ENCODE results near the gene EDAR.

EDAR gene

DNA sequence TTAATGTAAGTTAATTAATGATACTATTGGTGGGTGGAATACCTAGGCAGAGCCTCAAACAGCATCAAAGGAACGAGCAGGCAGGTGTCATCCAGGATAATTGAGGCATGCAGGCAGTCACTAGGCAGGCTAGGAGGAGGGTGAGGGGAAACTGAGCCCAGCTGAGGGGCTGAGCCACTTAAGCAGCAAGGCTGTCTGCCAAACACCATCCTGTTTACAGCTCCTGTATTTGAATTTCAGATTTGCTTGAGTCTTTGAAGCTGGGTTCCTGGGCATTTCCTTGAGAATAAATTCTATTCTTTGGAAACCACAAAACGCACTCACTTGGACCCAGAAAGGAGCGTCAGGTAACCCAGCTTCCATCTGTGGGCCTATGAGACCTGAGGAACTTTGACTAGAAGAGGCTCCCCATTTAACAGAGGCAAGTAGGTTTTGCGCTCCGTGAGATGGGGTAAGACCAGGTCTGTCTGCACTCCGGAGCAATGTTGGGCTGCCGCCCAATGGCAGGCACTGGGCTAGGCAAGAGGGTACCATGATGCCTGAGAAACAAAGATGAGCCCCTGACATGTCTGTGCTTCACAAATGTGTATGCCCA lies 2.0 kb downstream of the EDAR start:
- Histone ChIP-seq H2BK120ac (ENCODE audit: low read depth, low read length) (no peak overlapping the region), H2BK15ac (ENCODE audit: low read depth, poor library complexity, severe bottlenecking) (no peak overlapping the region), H3K9ac (ENCODE audit: low read length) (no peak overlapping the region), H4K91ac (ENCODE audit: low read length) (no peak overlapping the region), H3K4me1 (ENCODE audit: control insufficient read depth, insufficient read depth, low read depth, low read length) (peaks cover 13% of the 10 kb centered on the region), H3K18ac (ENCODE audit: low read depth in 1 of 2, low read length in 2 of 2) (no peak overlapping the region), H3K23ac (ENCODE audit: low read length in 2 of 2) (no peak overlapping the region), H2AK5ac (ENCODE audit: low read length, severe bottlenecking) (no peak overlapping the region), H3K4me2 (ENCODE audit: low read length, poor library complexity, severe bottlenecking) (no peak overlapping the region), H3K9me3 (ENCODE audit: control insufficient read depth, low read length) (no peaks in the 10 kb centered on the region), H3K4ac (ENCODE audit: low read depth in 1 of 2, low read length in 2 of 2) (no peak overlapping the region), H2AFZ (ENCODE audit: low read depth, low read length) (no peak overlapping the region), H3K4me3 (ENCODE audit: insufficient read depth in 1 of 2, low read depth in 1 of 2, low read length in 2 of 2) (no peak overlapping the region), H4K8ac (ENCODE audit: low read length) (no peak overlapping the region), H3K14ac (ENCODE audit: low read length in 2 of 2) (no peak overlapping the region), H3K27me3 (ENCODE audit: control insufficient read depth in 1 of 2, insufficient read depth in 1 of 2, low read length in 2 of 2) (peaks cover 62 to 97% of the 10 kb centered on the region in 2 experiments), H3K79me1 (replicated peaks; ENCODE audit: low read length, poor library complexity, severe bottlenecking) (no peaks in the 10 kb centered on the region), H3K27ac (ENCODE audit: low read length, poor library complexity, severe bottlenecking) (no peak overlapping the region), H2BK12ac (ENCODE audit: low read length in 2 of 2) (no peak overlapping the region), H2BK5ac (ENCODE audit: low read depth, low read length, poor library complexity, severe bottlenecking) (no peak overlapping the region), H3K36me3 (ENCODE audit: control insufficient read depth in 1 of 2, insufficient read depth in 2 of 2, low read depth in 1 of 2, low read length in 2 of 2) (no peaks in the 10 kb centered on the region)
- 87% methylated on average over 7 of the region's 7 CpGs for WGBS
- DNase-seq = no peak

DNA sequence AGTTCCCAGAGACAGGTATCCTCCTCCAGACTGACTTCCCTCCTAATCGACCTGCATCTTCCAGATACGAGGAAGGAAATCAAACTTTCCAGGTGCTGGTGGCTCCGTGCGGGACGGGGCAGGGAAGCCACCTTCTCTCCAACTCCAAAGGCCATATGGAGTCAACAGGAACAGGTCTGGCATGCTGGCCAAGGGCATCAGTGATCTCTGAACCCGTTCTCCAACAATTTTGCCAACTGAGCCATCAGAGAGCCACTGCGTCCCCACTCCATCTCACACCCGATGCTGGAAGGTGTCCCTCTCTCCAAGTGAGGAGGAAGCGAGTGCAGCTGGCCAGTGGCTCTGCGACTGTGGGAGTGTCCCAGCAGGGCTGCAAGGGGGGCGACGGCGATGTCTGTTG lies 5.4 kb downstream of the EDAR start:
- peaks cover 25% of the 10 kb centered on the region for H3K4me1 ChIP-seq (ENCODE audit: control insufficient read depth, insufficient read depth, low read depth, low read length)
- H3K4me2 ChIP-seq (ENCODE audit: low read length, poor library complexity, severe bottlenecking) = no peak overlapping the region
- H2AFZ ChIP-seq (ENCODE audit: low read depth, low read length) = no peak overlapping the region
- no peak overlapping the region for H2BK5ac ChIP-seq (ENCODE audit: low read depth, low read length, poor library complexity, severe bottlenecking)
- WGBS = 84% methylated on average over 13 of the region's 13 CpGs
- no peaks in the 10 kb centered on the region for H3K9me3 ChIP-seq (ENCODE audit: control insufficient read depth, low read length)
- no peak overlapping the region for H2BK12ac ChIP-seq (ENCODE audit: low read length in 2 of 2)
- no peak overlapping the region for H3K14ac ChIP-seq (ENCODE audit: low read length in 2 of 2)
- H3K4me3 ChIP-seq (ENCODE audit: insufficient read depth in 1 of 2, low read depth in 1 of 2, low read length in 2 of 2) = no peak overlapping the region
- no peak overlapping the region for H3K27ac ChIP-seq (ENCODE audit: low read length, poor library complexity, severe bottlenecking)
- H4K8ac ChIP-seq (ENCODE audit: low read length) = no peak overlapping the region
- DNase-seq = no peak
- H4K91ac ChIP-seq (ENCODE audit: low read length) = no peak overlapping the region
- H2AK5ac ChIP-seq (ENCODE audit: low read length, severe bottlenecking) = no peak overlapping the region
- H3K27me3 ChIP-seq (ENCODE audit: control insufficient read depth in 1 of 2, insufficient read depth in 1 of 2, low read length in 2 of 2) = peaks cover 57 to 94% of the 10 kb centered on the region in 2 experiments
- H3K18ac ChIP-seq (ENCODE audit: low read depth in 1 of 2, low read length in 2 of 2) = no peak overlapping the region
- H3K36me3 ChIP-seq (ENCODE audit: control insufficient read depth in 1 of 2, insufficient read depth in 2 of 2, low read depth in 1 of 2, low read length in 2 of 2) = no peaks in the 10 kb centered on the region
- no peak overlapping the region for H2BK15ac ChIP-seq (ENCODE audit: low read depth, poor library complexity, severe bottlenecking)
- no peak overlapping the region for H3K23ac ChIP-seq (ENCODE audit: low read length in 2 of 2)
- H3K79me1 ChIP-seq (replicated peaks; ENCODE audit: low read length, poor library complexity, severe bottlenecking) = no peaks in the 10 kb centered on the region
- H3K9ac ChIP-seq (ENCODE audit: low read length) = no peak overlapping the region
- no peak overlapping the region for H2BK120ac ChIP-seq (ENCODE audit: low read depth, low read length)
- no peak overlapping the region for H3K4ac ChIP-seq (ENCODE audit: low read depth in 1 of 2, low read length in 2 of 2)

DNA sequence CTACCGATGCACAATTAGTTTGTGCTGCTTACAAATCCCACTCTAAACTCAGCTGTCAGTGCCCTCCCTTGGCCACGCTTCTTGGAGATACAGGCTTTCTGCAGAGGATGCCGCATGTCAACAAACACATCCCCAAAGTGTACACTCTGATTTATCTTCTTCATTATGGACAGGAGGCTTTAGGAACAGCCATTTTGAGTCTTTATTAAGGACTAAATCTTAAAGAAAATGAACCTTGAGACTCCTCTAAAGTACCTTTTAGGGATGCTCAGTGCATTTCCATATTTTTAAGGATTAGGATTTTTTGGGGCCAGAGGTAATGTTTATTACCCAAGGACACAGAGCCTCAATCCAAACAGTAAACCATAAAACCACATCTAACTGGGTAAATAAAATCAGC lies 6.0 kb downstream of the EDAR start:
- no peak overlapping the region for H2BK5ac ChIP-seq (ENCODE audit: low read depth, low read length, poor library complexity, severe bottlenecking)
- no peak overlapping the region for H3K27ac ChIP-seq (ENCODE audit: low read length, poor library complexity, severe bottlenecking)
- H3K9me3 ChIP-seq (ENCODE audit: control insufficient read depth, low read length) = no peaks in the 10 kb centered on the region
- H4K8ac ChIP-seq (ENCODE audit: low read length) = no peak overlapping the region
- no peak for DNase-seq
- H3K4me3 ChIP-seq (ENCODE audit: insufficient read depth in 1 of 2, low read depth in 1 of 2, low read length in 2 of 2) = no peak overlapping the region
- no peak overlapping the region for H3K4ac ChIP-seq (ENCODE audit: low read depth in 1 of 2, low read length in 2 of 2)
- no peak overlapping the region for H2AFZ ChIP-seq (ENCODE audit: low read depth, low read length)
- no peak overlapping the region for H2AK5ac ChIP-seq (ENCODE audit: low read length, severe bottlenecking)
- WGBS = 76% methylated on average over 3 of the region's 3 CpGs
- H3K18ac ChIP-seq (ENCODE audit: low read depth in 1 of 2, low read length in 2 of 2) = no peak overlapping the region
- no peak overlapping the region for H3K4me2 ChIP-seq (ENCODE audit: low read length, poor library complexity, severe bottlenecking)
- H2BK12ac ChIP-seq (ENCODE audit: low read length in 2 of 2) = no peak overlapping the region
- no peak overlapping the region for H3K9ac ChIP-seq (ENCODE audit: low read length)
- H3K14ac ChIP-seq (ENCODE audit: low read length in 2 of 2) = no peak overlapping the region
- H3K36me3 ChIP-seq (ENCODE audit: control insufficient read depth in 1 of 2, insufficient read depth in 2 of 2, low read depth in 1 of 2, low read length in 2 of 2) = no peaks in the 10 kb centered on the region
- no peak overlapping the region for H2BK120ac ChIP-seq (ENCODE audit: low read depth, low read length)
- H3K79me1 ChIP-seq (replicated peaks; ENCODE audit: low read length, poor library complexity, severe bottlenecking) = no peaks in the 10 kb centered on the region
- H2BK15ac ChIP-seq (ENCODE audit: low read depth, poor library complexity, severe bottlenecking) = no peak overlapping the region
- no peak overlapping the region for H4K91ac ChIP-seq (ENCODE audit: low read length)
- H3K23ac ChIP-seq (ENCODE audit: low read length in 2 of 2) = no peak overlapping the region
- H3K4me1 ChIP-seq (ENCODE audit: control insufficient read depth, insufficient read depth, low read depth, low read length) = peaks cover 22% of the 10 kb centered on the region
- peaks cover 52 to 94% of the 10 kb centered on the region in 2 experiments for H3K27me3 ChIP-seq (ENCODE audit: control insufficient read depth in 1 of 2, insufficient read depth in 1 of 2, low read length in 2 of 2)

DNA sequence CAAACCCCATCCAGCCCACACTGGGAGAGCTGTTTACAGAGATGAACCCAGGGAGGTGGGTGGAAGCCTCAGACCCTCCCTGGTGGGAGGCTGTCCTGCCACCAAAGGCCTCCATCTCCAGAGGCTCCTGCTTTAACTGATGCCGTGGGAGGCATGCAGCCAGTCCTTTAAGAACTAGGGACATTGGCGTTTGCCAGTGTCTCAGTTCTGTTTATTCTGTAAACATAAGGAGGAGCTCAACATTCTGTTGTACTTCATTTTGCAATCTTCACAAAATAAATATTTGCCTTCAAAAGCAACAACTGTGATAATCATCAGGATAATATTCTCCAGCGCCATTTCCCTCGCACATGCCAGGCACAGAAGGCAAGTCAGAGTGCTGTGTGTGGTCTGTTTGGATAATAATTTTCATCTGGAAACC lies 6.8 kb downstream of the EDAR start:
- peaks cover 22% of the 10 kb centered on the region for H3K4me1 ChIP-seq (ENCODE audit: control insufficient read depth, insufficient read depth, low read depth, low read length)
- H2AK5ac ChIP-seq (ENCODE audit: low read length, severe bottlenecking) = no peak overlapping the region
- H2BK12ac ChIP-seq (ENCODE audit: low read length in 2 of 2) = no peak overlapping the region
- no peak overlapping the region for H2BK5ac ChIP-seq (ENCODE audit: low read depth, low read length, poor library complexity, severe bottlenecking)
- no peak overlapping the region for H3K4me2 ChIP-seq (ENCODE audit: low read length, poor library complexity, severe bottlenecking)
- no peaks in the 10 kb centered on the region for H3K9me3 ChIP-seq (ENCODE audit: control insufficient read depth, low read length)
- H2BK15ac ChIP-seq (ENCODE audit: low read depth, poor library complexity, severe bottlenecking) = no peak overlapping the region
- H3K18ac ChIP-seq (ENCODE audit: low read depth in 1 of 2, low read length in 2 of 2) = no peak overlapping the region
- no peak overlapping the region for H2BK120ac ChIP-seq (ENCODE audit: low read depth, low read length)
- H4K91ac ChIP-seq (ENCODE audit: low read length) = no peak overlapping the region
- 49% methylated on average over 4 of the region's 4 CpGs for WGBS
- H3K4me3 ChIP-seq (ENCODE audit: insufficient read depth in 1 of 2, low read depth in 1 of 2, low read length in 2 of 2) = no peak overlapping the region
- no peaks in the 10 kb centered on the region for H3K79me1 ChIP-seq (replicated peaks; ENCODE audit: low read length, poor library complexity, severe bottlenecking)
- DNase-seq = peak; percentile 33
- no peak overlapping the region for H3K4ac ChIP-seq (ENCODE audit: low read depth in 1 of 2, low read length in 2 of 2)
- H3K14ac ChIP-seq (ENCODE audit: low read length in 2 of 2) = no peak overlapping the region
- no peak overlapping the region for H3K27ac ChIP-seq (ENCODE audit: low read length, poor library complexity, severe bottlenecking)
- H3K36me3 ChIP-seq (ENCODE audit: control insufficient read depth in 1 of 2, insufficient read depth in 2 of 2, low read depth in 1 of 2, low read length in 2 of 2) = no peaks in the 10 kb centered on the region
- peaks cover 44 to 93% of the 10 kb centered on the region in 2 experiments for H3K27me3 ChIP-seq (ENCODE audit: control insufficient read depth in 1 of 2, insufficient read depth in 1 of 2, low read length in 2 of 2)
- H4K8ac ChIP-seq (ENCODE audit: low read length) = no peak overlapping the region
- H3K9ac ChIP-seq (ENCODE audit: low read length) = no peak overlapping the region
- no peak overlapping the region for H3K23ac ChIP-seq (ENCODE audit: low read length in 2 of 2)
- H2AFZ ChIP-seq (ENCODE audit: low read depth, low read length) = no peak overlapping the region

Measured in mesenchymal stem cell (in vitro differentiated cells and primary cell).